KOPT-K1 (cell line): ENCODE data around the gene SH3D19.

Experiments
- H3K27ac ChIP-seq: fragments of 200-600 bp; sonication (generic); 2 replicates; pipeline ENCODE4 v1.5.1; 2016; ENCODE audit warnings: antibody characterized with exemption, mild to moderate bottlenecking, low read depth, low read length; ENCODE audit not compliant: poor library complexity, severe bottlenecking
- H3K36me3 ChIP-seq: fragments of 200-600 bp; sonication (generic); 2 replicates; pipeline ENCODE4 v1.5.1; 2017; ENCODE audit warnings: antibody characterized with exemption, mild to moderate bottlenecking, low read length, moderate library complexity; ENCODE audit not compliant: insufficient read depth
- H3K9me3 ChIP-seq: fragments of 200-600 bp; sonication (generic); 2 replicates; pipeline ENCODE4 v1.5.1; 2017; ENCODE audit warnings: antibody characterized with exemption, low read length, mild to moderate bottlenecking; ENCODE audit not compliant: insufficient read depth, poor library complexity, severe bottlenecking

Gene SH3D19, protein sequence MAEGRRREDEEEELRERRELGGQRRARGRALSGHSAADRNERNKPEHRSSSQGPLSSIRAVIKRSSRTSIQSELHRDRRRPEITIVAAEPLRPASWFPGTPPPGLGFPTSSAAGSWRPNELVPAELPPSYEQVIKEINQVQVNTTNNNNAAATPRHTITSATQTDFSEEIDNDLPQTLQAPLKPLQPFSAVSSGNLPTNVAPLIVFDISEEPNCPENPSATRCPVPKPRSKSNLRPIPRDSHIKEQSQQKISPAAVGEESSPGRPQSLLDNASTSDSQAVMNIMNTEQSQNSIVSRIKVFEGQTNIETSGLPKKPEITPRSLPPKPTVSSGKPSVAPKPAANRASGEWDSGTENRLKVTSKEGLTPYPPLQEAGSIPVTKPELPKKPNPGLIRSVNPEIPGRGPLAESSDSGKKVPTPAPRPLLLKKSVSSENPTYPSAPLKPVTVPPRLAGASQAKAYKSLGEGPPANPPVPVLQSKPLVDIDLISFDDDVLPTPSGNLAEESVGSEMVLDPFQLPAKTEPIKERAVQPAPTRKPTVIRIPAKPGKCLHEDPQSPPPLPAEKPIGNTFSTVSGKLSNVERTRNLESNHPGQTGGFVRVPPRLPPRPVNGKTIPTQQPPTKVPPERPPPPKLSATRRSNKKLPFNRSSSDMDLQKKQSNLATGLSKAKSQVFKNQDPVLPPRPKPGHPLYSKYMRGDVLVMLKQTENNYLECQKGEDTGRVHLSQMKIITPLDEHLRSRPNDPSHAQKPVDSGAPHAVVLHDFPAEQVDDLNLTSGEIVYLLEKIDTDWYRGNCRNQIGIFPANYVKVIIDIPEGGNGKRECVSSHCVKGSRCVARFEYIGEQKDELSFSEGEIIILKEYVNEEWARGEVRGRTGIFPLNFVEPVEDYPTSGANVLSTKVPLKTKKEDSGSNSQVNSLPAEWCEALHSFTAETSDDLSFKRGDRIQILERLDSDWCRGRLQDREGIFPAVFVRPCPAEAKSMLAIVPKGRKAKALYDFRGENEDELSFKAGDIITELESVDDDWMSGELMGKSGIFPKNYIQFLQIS

GRCh38 chr4:151325111-151325948, at the start of gene SH3D19:
Gene SH3D19 (minus strand): TSS chr4:151325605. CDS start chr4:151325352, 253 bp downstream.
- H3K27ac ChIP-seq = no peak within 1 kb of the TSS

DNA sequence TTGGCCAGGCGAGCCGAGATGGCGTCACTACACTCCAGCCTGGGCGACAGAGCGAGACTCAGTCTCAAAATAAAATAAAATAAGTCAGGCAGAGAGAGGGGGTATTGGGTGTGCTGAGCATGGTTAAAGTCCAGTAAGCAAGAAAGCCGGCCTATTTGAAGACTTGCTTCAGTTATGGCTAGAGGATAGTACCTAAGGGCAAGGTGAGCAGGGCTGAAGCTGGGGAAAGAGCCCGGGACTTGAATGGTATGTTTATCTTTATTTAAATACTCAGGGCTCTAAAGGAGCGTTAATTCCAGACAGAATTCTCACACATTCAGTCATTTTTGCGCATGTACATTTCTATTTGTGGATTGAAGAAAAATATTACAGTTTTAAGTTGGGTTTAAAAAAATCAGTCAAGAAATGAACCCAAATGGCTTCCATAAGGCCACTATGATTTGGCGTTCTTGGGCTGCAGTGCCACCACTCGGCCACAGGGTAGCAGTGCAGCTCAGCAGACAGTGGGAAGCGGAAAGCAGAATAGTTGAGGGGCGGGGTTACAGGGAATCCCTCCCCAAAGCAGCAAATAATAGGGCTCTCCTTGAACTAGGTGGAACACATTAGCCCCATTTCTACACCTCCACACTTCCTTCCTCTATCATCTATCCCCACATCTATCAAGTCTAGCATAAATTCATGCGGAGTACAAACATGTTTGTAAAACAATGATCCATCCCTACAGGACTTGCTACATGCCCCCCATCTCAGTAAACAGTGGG, 37.2 kb upstream of the SH3D19 start:
- Histone ChIP-seq H3K9me3 (no peaks in the 10 kb centered on the region), H3K36me3 (no peaks in the 10 kb centered on the region), H3K27ac (no peak overlapping the region)

More at GRCh38 chr4:151325111-151325948, at the start of gene SH3D19:
- Histone ChIP-seq H3K9me3 (no peaks in the 10 kb centered on the region), H3K36me3 (no peaks in the 10 kb centered on the region)

GRCh38 chr4:151361966-151362365, 36.6 kb upstream of the SH3D19 start:
- Histone ChIP-seq H3K36me3 (no peaks in the 10 kb centered on the region), H3K27ac (no peak overlapping the region), H3K9me3 (no peaks in the 10 kb centered on the region)

- no peak overlapping the region for H3K27ac ChIP-seq
- H3K9me3 ChIP-seq = no peaks in the 10 kb centered on the region
- H3K36me3 ChIP-seq = no peaks in the 10 kb centered on the region
These were observed 35.7 kb upstream of the SH3D19 start for GRCh38 chr4:151361126-151361525.

- Histone ChIP-seq H3K36me3 (no peaks in the 10 kb centered on the region), H3K9me3 (no peaks in the 10 kb centered on the region), H3K27ac (no peak overlapping the region)
These were observed 34.2 kb upstream of the SH3D19 start for GRCh38 chr4:151359576-151359975.

DNA sequence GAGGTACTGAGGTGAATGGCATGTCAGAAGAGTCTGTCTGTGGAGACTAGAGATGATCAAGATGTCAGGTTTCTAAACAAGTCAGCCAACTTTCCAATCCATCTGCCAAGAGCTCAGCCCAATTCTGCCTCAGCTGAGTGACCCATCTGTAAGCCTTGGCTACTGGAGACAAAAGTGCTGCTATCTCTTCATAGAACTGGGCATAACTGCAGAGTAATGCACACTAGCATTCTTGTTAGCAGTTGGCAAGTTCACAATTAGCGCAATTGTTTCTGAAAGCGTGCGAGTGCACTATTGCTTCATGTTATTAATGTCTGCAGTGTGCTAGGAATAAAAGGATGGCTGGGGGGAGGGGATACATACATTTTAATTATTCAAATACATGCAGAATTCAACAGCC, 32.9 kb upstream of the SH3D19 start:
- no peaks in the 10 kb centered on the region for H3K36me3 ChIP-seq
- H3K9me3 ChIP-seq = no peaks in the 10 kb centered on the region
- no peak overlapping the region for H3K27ac ChIP-seq

GRCh38 chr4:151356510-151356909, 31.1 kb upstream of the SH3D19 start:
- no peaks in the 10 kb centered on the region for H3K9me3 ChIP-seq
- H3K27ac ChIP-seq = no peak overlapping the region
- H3K36me3 ChIP-seq = no peaks in the 10 kb centered on the region

DNA sequence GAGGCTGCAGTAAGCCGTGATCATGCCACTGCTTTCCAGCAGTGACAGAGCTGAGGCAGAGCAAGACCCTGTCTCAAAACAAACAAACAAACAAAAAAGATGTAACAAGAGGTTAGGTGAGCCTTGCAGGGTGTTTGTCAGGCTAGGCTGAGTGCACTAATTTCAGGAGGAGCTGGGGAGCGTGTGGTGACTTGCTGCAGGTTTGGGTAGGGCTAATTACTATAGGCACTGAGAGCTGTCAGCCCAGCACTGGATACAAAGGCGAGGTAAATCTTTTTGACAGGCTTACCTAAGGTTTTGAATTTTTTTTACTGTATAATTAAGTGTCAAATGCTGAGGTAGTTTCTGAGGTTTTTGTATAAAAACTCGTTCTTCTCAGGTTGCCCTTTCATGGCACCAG, 29.8 kb upstream of the SH3D19 start:
- no peaks in the 10 kb centered on the region for H3K36me3 ChIP-seq
- no peak overlapping the region for H3K27ac ChIP-seq
- no peaks in the 10 kb centered on the region for H3K9me3 ChIP-seq

GRCh38 chr4:151347490-151348235, 22.3 kb upstream of the SH3D19 start:
- no peaks in the 10 kb centered on the region for H3K36me3 ChIP-seq
- no peak overlapping the region for H3K27ac ChIP-seq
- peaks cover 9% of the 10 kb centered on the region for H3K9me3 ChIP-seq

DNA sequence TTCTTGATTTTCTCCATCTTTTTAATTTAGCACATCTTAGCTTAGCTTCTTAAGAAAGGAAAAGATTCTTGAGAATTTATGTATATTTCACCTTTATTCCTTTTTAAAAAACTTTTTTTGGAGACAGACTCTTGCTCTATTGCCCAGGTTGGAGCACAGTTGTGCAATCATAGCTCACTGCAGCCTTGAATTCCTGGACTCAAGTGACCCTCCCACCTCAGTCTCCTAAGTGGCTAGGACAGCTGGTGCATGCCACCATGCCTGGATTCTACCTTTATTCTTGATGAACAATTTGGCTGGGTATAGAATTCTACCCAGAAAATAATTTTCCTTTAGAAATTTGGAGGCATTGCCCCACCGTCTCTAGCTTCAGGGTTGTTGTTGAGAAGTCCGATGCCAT, 19.5 kb upstream of the SH3D19 start:
- H3K27ac ChIP-seq = no peak overlapping the region
- peaks cover 9% of the 10 kb centered on the region for H3K9me3 ChIP-seq
- H3K36me3 ChIP-seq = no peaks in the 10 kb centered on the region

DNA sequence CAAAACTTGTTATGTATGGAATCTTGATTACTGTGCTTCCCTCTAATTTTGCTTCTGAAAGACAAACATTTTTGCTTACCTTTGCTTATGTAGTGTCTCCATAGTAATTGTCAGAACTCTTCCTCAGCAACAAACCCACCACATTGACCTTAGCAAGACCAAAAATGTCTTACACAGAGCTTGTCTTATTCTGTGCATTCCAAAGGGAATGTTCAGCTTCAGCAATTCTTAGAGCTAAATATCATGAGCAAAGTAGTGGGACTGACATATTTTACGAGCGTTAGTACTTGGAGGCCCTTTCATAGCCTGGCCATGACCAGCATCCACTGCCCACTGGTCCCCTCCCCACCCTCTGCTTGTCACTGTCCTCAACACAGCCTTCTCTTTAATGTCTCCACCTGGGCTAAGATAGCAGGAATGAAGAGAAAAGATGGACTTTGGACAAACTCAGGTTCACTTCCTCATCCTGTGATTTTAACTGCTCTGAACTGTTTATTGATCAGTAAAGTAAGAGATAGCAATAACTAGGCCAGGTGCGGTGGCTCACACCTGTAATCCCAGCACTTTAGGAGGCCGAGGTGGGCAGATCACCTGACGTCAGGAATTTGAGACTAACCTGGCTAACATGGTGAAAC, 15.5 kb upstream of the SH3D19 start:
- H3K36me3 ChIP-seq = no peaks in the 10 kb centered on the region
- no peak overlapping the region for H3K27ac ChIP-seq
- H3K9me3 ChIP-seq = peaks cover 9% of the 10 kb centered on the region

DNA sequence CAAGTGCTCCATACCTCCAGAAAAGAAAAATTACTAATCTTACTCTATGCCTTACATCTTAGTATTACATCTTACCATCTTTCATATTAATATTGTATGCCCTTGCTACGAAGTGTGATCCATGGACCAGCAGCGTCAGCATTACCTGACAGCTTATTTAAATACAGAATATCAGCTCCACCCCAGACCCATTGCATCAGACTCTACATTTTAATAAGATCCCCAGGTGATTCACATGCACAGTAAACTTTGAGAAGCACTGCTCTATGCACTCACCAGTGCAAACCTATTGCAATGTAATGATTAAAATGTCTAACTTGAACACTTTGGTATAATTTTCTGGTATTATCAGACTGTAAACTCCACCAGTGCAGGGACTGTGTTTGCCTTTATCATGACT, 14.1 kb upstream of the SH3D19 start:
- Histone ChIP-seq H3K27ac (no peak overlapping the region), H3K9me3 (no peaks in the 10 kb centered on the region), H3K36me3 (no peaks in the 10 kb centered on the region)
